Measurements from ENCODE around the gene ADAM33. TPM values are rescaled to one million over a fixed set of nuclear protein-coding genes. Genes with fewer than 3 reads are reported as not detected.

The ADAM33 gene
- total and polyA plus RNA-seq, 2 experiments from 2014 or later, result 2.8 to 6.0 TPM

DNA sequence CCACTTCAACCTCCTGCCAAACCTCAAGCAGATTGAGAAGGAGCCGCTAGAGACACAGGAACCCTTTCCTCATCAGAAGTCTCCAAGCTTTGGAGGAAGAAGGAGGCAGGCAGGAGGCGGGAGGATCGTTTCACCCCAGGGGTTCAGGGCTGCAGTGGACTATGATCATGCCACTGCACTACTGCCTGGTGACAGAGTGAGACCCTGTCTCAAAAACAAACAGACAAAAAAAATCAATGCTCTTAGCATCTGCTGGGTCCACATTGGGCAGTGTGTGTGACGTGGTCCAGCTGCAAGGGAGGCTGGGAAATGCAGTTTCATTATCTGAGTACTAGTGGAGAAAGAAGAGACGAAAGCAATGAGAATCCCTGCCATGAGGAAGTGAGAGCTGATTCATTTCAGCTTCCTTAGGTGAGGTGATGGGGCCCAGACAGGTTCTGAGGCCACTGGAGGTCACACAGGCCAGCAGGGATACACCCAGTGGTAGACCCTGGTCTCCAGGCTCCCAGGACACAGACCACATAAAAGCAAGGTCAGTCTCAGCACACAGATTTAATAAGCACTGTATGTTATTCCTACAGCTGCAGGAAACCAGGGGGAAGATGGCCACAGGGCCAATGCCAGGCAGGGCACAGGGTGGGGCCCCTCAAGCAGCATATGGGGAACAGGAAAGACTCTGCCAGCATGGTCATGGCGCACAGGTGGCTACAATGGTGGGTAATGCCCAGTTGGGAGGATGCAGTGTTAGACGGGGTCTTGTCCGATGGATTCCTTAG is 22.9 kb downstream of the ADAM33 start:
- TF ChIP-seq JUNB (IDR thresholded peaks at IDR 0.05; ENCODE audit: unreplicated experiment) (no peak), STAT1 (IDR thresholded peaks at IDR 0.05; ENCODE audit: unreplicated experiment) (no peak), NANOG (IDR thresholded peaks at IDR 0.05; ENCODE audit: borderline replicate concordance) (no peak)
- no peaks in the 10 kb centered on the region for H3K4me1 ChIP-seq (ENCODE audit: insufficient read depth)
- Mint-ChIP-seq H3K27me3 (ENCODE audit: insufficient read depth, low read depth, poor library complexity) (peaks cover 47% of the 10 kb centered on the region), H3K36me3 (ENCODE audit: low read depth) (no peaks in the 10 kb centered on the region), H3K4me3 (no peak overlapping the region), H3K4me1 (peaks cover 11% of the 10 kb centered on the region), H3K27ac (no peak overlapping the region), H3K9me3 (no peaks in the 10 kb centered on the region; the same call in 2 of the 3 replicates)
- no peak overlapping the region for H3K27ac ChIP-seq (ENCODE audit: low read depth)
- no peak overlapping the region for H3K4me2 ChIP-seq
- H3K79me2 ChIP-seq (replicated peaks; ENCODE audit: insufficient read depth), result no peaks in the 10 kb centered on the region
- no peaks in the 10 kb centered on the region for H3K36me3 ChIP-seq (ENCODE audit: insufficient read depth)
- no peaks in the 10 kb centered on the region for H3K9me2 ChIP-seq (ENCODE audit: insufficient read depth)
- peaks cover 49% of the 10 kb centered on the region for H3K27me3 ChIP-seq (ENCODE audit: insufficient read depth)
- H3F3A ChIP-seq (replicated peaks; ENCODE audit: low read depth), result no peaks in the 10 kb centered on the region
- H4K20me1 ChIP-seq (replicated peaks; ENCODE audit: insufficient read depth), result no peaks in the 10 kb centered on the region
- H3K4me3 ChIP-seq, result no peak overlapping the region
- no peak for ATAC-seq
- no peak for DNase-seq (ENCODE audit: low spot score)
- H2AFZ ChIP-seq, result no peak overlapping the region

DNA sequence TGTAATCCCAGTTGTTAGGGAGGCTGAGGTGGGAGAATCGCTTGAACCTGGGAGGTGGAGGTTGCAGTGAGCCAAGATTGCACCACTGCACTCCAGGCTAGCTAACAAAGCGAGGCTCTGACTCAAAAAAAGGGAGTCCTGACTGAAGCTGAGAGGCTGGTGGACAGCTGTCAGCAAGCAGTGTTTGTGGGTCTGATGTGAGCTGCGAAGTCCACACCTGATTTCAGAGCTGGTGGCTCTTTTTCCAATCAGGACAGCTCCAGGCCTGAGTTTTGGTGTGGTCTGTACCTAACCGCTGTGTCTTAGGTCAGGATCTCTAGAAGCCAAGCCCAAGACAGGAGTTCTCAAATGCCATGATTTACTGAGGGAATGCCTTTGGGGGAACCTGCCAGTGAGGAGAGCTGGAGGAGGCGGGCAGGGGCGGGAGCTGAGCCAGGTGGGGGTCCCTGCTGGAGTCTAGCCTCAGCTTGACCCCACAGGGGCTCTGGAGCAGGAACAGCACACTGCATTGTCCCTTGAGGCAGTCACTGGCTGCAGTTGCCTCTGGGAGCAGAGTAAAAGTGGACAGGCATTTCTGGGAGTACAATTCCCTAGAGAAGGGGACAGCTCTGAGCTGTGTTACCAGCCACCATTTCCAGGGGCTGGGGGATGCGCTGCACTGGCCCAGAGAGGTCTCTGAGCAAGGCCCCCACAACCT is 23.6 kb downstream of the ADAM33 start:
- Histone ChIP-seq H4K20me1 (replicated peaks; ENCODE audit: insufficient read depth) (no peaks in the 10 kb centered on the region), H3K36me3 (ENCODE audit: insufficient read depth) (no peaks in the 10 kb centered on the region), H3K4me1 (ENCODE audit: insufficient read depth) (no peaks in the 10 kb centered on the region), H3K27ac (ENCODE audit: low read depth) (no peak overlapping the region), H3K4me3 (no peak overlapping the region), H3K9me2 (ENCODE audit: insufficient read depth) (no peaks in the 10 kb centered on the region), H3F3A (replicated peaks; ENCODE audit: low read depth) (no peaks in the 10 kb centered on the region), H3K27me3 (ENCODE audit: insufficient read depth) (peaks cover 42% of the 10 kb centered on the region), H2AFZ (no peak overlapping the region), H3K4me2 (no peak overlapping the region), H3K79me2 (replicated peaks; ENCODE audit: insufficient read depth) (no peaks in the 10 kb centered on the region)
- Mint-ChIP-seq H3K9me3 (no peaks in the 10 kb centered on the region), H3K36me3 (ENCODE audit: low read depth) (no peaks in the 10 kb centered on the region), H3K27me3 (ENCODE audit: insufficient read depth, low read depth, poor library complexity) (peaks cover 43% of the 10 kb centered on the region), H3K4me3 (no peak overlapping the region), H3K4me1 (peaks cover 13% of the 10 kb centered on the region), H3K27ac (no peak overlapping the region)
- DNase-seq (ENCODE audit: low spot score), result no peak
- TF ChIP-seq, protein P1, sequence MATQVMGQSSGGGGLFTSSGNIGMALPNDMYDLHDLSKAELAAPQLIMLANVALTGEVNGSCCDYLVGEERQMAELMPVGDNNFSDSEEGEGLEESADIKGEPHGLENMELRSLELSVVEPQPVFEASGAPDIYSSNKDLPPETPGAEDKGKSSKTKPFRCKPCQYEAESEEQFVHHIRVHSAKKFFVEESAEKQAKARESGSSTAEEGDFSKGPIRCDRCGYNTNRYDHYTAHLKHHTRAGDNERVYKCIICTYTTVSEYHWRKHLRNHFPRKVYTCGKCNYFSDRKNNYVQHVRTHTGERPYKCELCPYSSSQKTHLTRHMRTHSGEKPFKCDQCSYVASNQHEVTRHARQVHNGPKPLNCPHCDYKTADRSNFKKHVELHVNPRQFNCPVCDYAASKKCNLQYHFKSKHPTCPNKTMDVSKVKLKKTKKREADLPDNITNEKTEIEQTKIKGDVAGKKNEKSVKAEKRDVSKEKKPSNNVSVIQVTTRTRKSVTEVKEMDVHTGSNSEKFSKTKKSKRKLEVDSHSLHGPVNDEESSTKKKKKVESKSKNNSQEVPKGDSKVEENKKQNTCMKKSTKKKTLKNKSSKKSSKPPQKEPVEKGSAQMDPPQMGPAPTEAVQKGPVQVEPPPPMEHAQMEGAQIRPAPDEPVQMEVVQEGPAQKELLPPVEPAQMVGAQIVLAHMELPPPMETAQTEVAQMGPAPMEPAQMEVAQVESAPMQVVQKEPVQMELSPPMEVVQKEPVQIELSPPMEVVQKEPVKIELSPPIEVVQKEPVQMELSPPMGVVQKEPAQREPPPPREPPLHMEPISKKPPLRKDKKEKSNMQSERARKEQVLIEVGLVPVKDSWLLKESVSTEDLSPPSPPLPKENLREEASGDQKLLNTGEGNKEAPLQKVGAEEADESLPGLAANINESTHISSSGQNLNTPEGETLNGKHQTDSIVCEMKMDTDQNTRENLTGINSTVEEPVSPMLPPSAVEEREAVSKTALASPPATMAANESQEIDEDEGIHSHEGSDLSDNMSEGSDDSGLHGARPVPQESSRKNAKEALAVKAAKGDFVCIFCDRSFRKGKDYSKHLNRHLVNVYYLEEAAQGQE (IDR thresholded peaks at IDR 0.05; ENCODE audit: unreplicated experiment), result no peak
- TF ChIP-seq ZNF331 (CRISPR knock-in tag; IDR thresholded peaks at IDR 0.05; ENCODE audit: low read depth) (no peak), NANOG (IDR thresholded peaks at IDR 0.05; ENCODE audit: borderline replicate concordance) (no peak), EZH2phosphoT487 (IDR thresholded peaks at IDR 0.05; ENCODE audit: unreplicated experiment) (no peak), STAT1 (IDR thresholded peaks at IDR 0.05; ENCODE audit: unreplicated experiment) (no peak), CREB1 (CRISPR knock-in tag; IDR thresholded peaks at IDR 0.05; ENCODE audit: low read depth) (no peak), POLR2AphosphoS5 (IDR thresholded peaks at IDR 0.05; ENCODE audit: low read depth) (no peak), EZH2 (IDR thresholded peaks at IDR 0.05; ENCODE audit: low read depth, unreplicated experiment) (no peak), JUNB (IDR thresholded peaks at IDR 0.05; ENCODE audit: unreplicated experiment) (no peak)
- TF ChIP-seq, protein P2, sequence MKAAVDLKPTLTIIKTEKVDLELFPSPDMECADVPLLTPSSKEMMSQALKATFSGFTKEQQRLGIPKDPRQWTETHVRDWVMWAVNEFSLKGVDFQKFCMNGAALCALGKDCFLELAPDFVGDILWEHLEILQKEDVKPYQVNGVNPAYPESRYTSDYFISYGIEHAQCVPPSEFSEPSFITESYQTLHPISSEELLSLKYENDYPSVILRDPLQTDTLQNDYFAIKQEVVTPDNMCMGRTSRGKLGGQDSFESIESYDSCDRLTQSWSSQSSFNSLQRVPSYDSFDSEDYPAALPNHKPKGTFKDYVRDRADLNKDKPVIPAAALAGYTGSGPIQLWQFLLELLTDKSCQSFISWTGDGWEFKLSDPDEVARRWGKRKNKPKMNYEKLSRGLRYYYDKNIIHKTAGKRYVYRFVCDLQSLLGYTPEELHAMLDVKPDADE (IDR thresholded peaks at IDR 0.05), result no peak
- TF ChIP-seq, protein P3, sequence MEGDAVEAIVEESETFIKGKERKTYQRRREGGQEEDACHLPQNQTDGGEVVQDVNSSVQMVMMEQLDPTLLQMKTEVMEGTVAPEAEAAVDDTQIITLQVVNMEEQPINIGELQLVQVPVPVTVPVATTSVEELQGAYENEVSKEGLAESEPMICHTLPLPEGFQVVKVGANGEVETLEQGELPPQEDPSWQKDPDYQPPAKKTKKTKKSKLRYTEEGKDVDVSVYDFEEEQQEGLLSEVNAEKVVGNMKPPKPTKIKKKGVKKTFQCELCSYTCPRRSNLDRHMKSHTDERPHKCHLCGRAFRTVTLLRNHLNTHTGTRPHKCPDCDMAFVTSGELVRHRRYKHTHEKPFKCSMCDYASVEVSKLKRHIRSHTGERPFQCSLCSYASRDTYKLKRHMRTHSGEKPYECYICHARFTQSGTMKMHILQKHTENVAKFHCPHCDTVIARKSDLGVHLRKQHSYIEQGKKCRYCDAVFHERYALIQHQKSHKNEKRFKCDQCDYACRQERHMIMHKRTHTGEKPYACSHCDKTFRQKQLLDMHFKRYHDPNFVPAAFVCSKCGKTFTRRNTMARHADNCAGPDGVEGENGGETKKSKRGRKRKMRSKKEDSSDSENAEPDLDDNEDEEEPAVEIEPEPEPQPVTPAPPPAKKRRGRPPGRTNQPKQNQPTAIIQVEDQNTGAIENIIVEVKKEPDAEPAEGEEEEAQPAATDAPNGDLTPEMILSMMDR (conservative IDR thresholded peaks at IDR 0.05; ENCODE audit: low read depth in 2 of 2), result no peak
- ATAC-seq, result no peak
